Fibroblast of skin of right quadriceps (primary cell): Measurements from ENCODE around the gene RILPL1.
A peak's percentile ranks its signal among the peaks of the same experiment; 100 is the strongest.
"Not testable (repeated sequence)": the region's sequence is repeated elsewhere in the genome, so short reads cannot be mapped to it uniquely, and the experiment has no call there.

Source experiments
- DNase-seq: peaks from one replicate; pipeline ENCODE4 v3.0.0-alpha.2; 2013

RILPL1 gene

GRCh38 chr12:123457980-123458779 lies 75.3 kb downstream of the RILPL1 start, which contains the start of gene SNRNP35:
TSS of gene SNRNP35 (plus strand) at chr12:123458139. CDS start at chr12:123465541, 7,402 bp downstream.
- DNase-seq = peak; percentile 89

GRCh38 chr12:123453165-123453564 lies 80.4 kb downstream of the RILPL1 start:
- DNase-seq = no peak

GRCh38 chr12:123452276-123452550 lies 81.3 kb downstream of the RILPL1 start:
- DNase-seq = not testable (repeated sequence)

GRCh38 chr12:123450636-123451035 lies 82.9 kb downstream of the RILPL1 start:
- DNase-seq = no peak

GRCh38 chr12:123449856-123450255 lies 83.7 kb downstream of the RILPL1 start:
- no peak for DNase-seq

GRCh38 chr12:123449249-123449733 lies 84.2 kb downstream of the RILPL1 start:
- no peak for DNase-seq

- DNase-seq = no peak
These were observed 87.2 kb downstream of the RILPL1 start for GRCh38 chr12:123446333-123446713.

- peak; percentile 13 for DNase-seq
These were observed 87.9 kb downstream of the RILPL1 start for GRCh38 chr12:123445388-123446332.

GRCh38 chr12:123444092-123445026 lies 89.2 kb downstream of the RILPL1 start:
- DNase-seq = peak; percentile 23

GRCh38 chr12:123442774-123443173 lies 90.7 kb downstream of the RILPL1 start:
- no peak for DNase-seq

- no peak for DNase-seq
These were observed 91.9 kb downstream of the RILPL1 start for GRCh38 chr12:123441523-123442164.

GRCh38 chr12:123436017-123436964 lies 97.2 kb downstream of the RILPL1 start, which contains the start of gene RILPL2:
TSS of gene RILPL2 (minus strand) at chr12:123436684. CDS start at chr12:123436420, 264 bp downstream.
- peak; percentile 68 for DNase-seq

GRCh38 chr12:123435636-123436016 lies 97.9 kb downstream of the RILPL1 start:
- no peak for DNase-seq

- DNase-seq = no peak
These were observed 99.9 kb downstream of the RILPL1 start for GRCh38 chr12:123433615-123434014.

- DNase-seq = not testable (repeated sequence)
These were observed 101.3 kb downstream of the RILPL1 start for GRCh38 chr12:123431951-123432817.

- DNase-seq = not testable (repeated sequence)
These were observed 104.4 kb downstream of the RILPL1 start for GRCh38 chr12:123429101-123429500.

GRCh38 chr12:123428591-123428990 lies 104.9 kb downstream of the RILPL1 start:
- DNase-seq = no peak

- DNase-seq = no peak
These were observed 106.3 kb downstream of the RILPL1 start for GRCh38 chr12:123427036-123427769.

GRCh38 chr12:123421314-123421713 lies 112.2 kb downstream of the RILPL1 start:
- DNase-seq = no peak
